ENCODE measurements around the gene AGFG1. TPM values are rescaled to one million over a fixed set of nuclear protein-coding genes. Genes with fewer than 3 reads are reported as not detected.

AGFG1 gene, protein sequence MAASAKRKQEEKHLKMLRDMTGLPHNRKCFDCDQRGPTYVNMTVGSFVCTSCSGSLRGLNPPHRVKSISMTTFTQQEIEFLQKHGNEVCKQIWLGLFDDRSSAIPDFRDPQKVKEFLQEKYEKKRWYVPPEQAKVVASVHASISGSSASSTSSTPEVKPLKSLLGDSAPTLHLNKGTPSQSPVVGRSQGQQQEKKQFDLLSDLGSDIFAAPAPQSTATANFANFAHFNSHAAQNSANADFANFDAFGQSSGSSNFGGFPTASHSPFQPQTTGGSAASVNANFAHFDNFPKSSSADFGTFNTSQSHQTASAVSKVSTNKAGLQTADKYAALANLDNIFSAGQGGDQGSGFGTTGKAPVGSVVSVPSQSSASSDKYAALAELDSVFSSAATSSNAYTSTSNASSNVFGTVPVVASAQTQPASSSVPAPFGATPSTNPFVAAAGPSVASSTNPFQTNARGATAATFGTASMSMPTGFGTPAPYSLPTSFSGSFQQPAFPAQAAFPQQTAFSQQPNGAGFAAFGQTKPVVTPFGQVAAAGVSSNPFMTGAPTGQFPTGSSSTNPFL
- total RNA-seq, result 57.8 TPM
- long read RNA-seq, full-length matches to known transcripts, result 13 of 38 reads
- long read RNA-seq, partial matches to known transcripts, result 0 of 38 reads
- long read RNA-seq, other reads (novel, unspliced or antisense), result 25 of 38 reads

DNA sequence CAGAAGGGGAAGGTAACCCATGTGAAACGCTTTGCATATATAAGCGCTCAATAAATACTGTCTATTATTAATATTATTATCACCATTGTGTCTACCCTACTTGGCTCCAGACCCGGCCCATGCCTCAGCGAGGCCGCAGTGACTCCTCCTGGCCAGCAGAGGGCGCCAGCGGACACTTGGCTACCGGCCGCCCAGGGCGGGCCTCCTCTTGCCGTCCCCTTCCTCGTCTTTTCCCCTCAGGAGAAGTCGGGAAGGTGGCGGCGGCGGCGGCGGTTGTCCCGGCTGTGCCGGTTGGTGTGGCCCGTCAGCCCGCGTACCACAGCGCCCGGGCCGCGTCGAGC lies at the start of gene AGFG1:
AGFG1 (plus strand) TSS at position 233 of the 341 bp plus-strand sequence. CDS start 266 bp downstream, outside the sequence.
- peak; percentile 87 for ATAC-seq
- peak; percentile 94 for DNase-seq (ENCODE audit: missing footprints)
- intact Hi-C loops (cut with DNase I), result loop anchor here (2.0 to 5.0 kb wide), 2 partner anchors 65 to 295 kb away; no protein-coding TSS in a partner anchor

DNA sequence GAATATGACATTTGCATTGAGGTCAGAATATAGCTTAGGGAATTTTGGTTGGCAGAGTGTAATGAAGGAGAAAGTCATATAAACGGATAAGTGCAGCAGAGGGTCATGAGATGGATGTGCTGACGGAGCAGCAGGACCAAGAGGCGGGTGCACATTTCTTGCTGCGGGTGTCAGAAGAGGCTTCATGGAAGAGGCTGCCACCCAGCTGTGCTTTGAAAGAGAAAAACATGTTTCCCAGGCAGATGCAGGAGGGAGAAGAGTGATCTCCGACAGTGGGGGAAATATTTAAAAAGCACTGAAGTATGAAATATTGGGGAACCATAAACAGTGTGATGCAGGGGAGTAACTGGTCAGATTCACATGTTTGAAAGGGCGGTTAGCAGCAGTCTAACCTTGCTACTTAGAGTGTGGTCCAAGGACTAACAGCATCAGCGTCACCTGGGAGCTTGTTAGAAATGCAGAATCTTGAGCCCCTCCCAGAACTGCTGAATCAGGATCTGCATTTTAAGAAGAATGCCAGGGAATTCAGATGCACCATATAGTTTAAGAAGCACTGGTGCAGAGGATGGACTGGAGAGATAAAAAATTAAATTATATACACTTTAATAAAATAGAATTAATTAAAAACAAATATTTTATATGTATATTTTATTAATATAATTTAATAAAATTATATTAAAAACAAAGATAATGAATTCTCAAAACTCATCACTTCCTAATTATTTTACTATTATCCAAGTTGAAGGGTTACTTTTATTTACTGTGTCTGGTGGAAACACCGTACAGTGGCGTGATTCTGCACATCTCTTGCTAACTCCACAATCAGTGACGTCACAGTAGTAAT lies 48.1 kb upstream of the AGFG1 start:
- intact Hi-C loops (cut with DNase I), result no loop called here
- DNase-seq (ENCODE audit: missing footprints), result no peak
- ATAC-seq, result no peak

DNA sequence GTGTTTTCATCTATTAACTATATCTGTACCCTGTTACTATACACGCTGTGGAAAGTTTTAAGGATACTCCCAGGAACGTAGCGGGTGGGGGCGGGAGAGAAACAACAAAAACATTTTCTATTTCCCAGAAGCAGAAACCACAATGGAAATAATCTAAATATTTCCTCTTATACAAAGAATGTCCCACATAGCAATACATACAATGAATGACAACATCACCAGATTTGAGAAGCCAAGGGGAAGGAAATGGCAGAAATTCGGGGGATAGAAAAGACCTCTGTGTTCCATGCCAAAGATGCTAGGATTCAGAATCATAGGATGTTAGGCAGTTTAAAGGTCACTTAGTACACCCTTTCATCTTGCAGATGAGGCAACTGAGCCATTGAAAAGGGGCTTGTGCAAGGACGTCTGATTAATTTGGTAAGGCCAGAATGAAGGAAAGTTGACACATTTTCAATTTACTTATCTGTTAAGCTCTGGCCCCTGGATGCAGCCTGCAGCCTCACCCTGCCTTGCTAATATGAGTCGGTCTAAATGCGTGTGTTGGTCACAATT lies 43.1 kb upstream of the AGFG1 start:
- DNase-seq (ENCODE audit: missing footprints), result no peak
- no peak for ATAC-seq
- intact Hi-C loops (cut with DNase I), result no loop called here

DNA sequence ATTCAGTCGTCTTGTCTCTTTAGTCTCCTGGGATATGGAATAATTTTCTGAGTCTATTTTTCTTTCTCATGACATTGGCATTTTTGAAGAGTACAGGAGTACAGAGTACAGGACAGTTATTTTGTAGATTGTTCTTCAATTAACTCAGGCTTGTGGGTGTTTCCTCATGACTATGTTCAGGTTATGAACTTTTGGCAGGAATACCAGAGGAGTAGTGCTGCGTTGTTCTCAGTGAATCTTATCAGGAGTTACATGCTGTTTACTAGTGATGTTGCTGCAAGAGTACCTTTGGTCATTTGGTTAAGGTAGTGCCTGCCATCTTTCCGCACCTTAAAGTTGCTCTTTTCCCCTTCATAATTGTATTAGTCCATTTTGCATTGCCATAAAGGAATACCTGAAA lies 41.3 kb upstream of the AGFG1 start:
- DNase-seq (ENCODE audit: missing footprints) (no peak), ATAC-seq (no peak)
- intact Hi-C loops (cut with DNase I), result no loop called here

DNA sequence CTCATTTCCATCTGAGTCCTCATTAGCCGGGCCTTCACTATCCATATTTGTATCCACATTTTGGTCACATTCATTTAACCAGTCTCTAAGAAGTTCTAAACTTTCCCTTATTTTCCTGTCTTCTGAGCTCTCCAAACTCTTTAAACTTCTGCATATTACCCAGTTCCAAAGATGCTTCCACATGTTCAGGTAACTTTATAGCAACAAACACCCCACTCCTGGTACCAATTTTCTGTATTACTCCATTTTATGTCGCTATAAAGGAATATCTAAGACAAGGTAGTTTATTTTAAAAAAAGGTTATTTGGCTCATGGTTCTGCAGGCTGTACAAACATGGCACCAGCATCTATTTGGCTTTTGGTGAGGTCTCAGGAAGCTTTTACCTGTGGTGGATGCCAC lies 38.8 kb upstream of the AGFG1 start:
- intact Hi-C loops (cut with DNase I), result no loop called here

DNA sequence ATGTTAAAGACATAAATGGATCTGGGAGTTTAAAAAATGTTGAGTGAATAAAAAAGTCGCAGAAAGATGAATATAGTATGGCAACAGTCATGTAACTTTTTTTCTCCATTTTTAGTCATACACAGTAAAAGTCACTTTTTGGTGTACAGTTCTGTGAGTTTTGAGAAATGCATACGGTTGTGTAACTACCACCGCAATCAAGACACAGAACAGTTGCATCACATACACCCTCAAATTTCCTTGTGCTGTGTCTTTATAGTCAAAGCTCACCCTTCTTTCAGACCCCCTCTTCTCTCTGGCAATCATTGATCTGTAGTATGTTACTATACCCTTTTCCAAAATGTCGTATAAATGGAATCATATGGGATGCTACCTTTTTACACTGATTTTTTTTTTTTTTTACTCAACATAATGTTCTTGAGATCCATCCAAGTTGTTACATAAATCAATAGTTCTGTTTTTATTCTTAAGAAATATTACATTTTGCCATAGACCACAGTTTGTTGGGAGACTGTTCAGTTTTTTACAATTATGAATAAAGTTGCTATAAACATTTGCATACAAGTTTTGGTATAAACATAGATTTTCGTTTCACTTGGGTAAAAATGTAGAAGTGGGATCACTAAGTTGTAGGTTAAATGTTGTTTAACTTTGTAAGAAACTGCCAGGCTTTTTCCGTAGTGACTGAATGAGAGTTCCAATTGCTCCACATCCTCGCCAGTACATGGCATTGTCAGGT lies 35.4 kb upstream of the AGFG1 start:
- ATAC-seq (no peak), DNase-seq (ENCODE audit: missing footprints) (no peak)
- intact Hi-C loops (cut with DNase I), result no loop called here

More for the DNA sequence above, 38.8 kb upstream of the AGFG1 start:
- no peak for DNase-seq (ENCODE audit: missing footprints)
- no peak for ATAC-seq

DNA sequence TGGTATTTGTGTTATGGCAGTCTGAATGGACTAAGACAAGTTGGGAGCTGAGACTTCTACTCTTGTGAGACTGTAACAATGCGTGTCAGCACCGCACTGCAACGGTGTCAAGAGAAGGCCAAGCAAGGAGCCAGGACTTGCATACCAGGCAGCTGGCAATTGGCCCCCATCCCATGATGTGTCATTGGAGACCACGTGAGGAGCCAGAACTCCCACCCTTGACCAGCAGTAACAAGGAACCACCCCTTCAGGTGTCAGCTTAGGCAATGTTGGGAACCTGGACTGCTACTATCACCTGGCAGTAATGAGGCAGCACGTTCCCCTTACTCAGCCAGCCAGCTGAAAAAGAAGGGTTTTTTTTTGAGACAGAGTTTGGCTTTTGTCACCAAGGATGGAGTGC lies 32.7 kb upstream of the AGFG1 start:
- no peak for ATAC-seq
- intact Hi-C loops (cut with DNase I), result no loop called here
- DNase-seq (ENCODE audit: missing footprints), result no peak

DNA sequence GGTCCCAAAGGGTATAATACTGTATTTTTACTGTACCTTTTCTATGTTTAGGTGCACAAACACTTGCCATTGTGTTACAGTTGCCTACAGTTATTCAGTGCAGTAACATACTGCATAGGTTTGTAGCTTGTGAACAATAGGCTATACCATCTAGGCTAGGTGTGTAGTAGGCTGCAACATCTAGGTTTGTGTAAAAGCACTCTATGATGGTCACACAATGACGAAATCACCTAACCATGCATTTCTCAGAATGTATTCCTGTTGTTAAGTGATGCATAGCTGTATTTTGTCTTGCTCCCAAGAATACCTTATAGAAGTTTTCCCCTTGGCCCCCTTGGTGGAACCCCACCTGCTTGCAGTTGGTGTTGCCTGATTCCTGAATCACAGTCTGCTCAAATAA lies 29.3 kb upstream of the AGFG1 start:
- no peak for DNase-seq (ENCODE audit: missing footprints)
- intact Hi-C loops (cut with DNase I), result no loop called here
- no peak for ATAC-seq

DNA sequence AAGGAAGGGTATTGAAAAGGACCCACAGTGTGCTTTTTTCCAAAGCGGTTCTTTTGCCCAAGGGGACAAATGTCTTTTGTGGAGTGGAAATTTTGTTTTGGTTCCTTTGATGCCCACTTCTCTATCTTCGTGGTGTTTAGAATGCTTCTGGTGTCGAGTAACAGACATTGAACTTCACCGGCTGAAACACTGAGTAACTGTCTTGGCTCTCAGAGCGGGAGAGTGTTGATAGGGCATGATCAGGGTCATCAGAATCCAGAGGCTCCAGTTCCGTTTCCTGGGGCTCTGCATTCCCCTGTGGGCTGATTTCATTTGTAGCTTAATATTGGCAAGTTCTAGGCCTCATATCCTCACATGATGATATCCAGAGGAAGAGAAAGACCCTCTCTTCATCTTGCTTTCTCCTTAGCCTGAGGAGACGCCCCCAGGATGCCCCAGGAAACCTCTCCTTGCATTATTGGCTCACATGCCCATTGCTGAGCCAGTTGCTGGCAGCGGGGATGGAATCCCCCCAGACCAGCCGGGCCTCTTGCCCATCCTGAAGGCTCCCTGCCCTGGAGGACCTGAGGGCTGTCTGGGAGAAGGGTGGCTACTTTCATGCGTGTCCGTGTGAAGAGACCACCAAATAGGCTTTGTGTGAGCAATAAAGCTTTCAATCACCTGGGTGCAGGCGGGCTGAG lies 27.9 kb upstream of the AGFG1 start:
- ATAC-seq (no peak), DNase-seq (ENCODE audit: missing footprints) (no peak)
- intact Hi-C loops (cut with DNase I), result no loop called here

DNA sequence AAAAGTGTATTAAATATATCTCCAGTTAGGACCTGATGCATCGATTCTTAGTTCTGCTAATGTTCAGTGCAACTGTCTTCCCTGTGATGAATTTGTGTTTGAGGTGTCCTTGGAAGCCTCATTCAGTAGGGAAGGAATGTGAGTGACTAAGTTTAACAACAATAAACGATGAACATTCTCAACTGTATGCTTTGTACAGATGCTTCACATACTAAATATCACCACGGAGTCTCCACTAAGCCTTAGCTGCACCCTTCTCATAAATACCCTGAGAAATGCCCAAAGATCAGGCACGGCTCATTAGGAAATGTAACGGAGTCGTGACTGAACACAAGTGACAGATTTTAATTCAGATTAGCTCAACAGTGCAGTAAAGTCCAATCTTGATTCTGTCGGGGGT lies 24.4 kb upstream of the AGFG1 start:
- no peak for DNase-seq (ENCODE audit: missing footprints)
- no peak for ATAC-seq
- intact Hi-C loops (cut with DNase I), result no loop called here

DNA sequence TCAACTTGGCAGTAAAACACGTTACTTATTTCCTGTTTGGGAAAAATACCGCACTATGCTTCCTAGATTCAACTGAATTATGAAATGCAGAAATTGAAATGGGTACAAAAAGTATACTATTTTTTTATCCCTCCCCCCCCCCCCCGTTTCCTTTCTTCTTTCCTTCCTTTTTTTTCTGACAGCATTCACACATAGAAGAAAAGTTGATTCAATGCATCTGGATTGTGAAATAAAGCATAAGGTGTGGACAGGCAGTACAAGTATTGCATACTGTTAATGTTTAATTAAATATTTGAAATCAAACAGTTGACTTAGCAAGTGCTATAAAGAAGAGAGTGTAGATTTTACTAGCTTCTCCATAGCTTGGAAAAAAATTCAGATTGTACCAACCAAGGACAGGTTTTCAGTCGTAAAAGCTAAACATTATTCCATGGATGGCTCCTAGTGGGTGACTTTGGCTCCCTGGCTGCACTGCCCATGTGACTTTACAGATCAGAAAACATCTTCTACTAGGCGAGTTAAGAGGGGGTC lies 21.6 kb upstream of the AGFG1 start:
- ATAC-seq, result no peak
- intact Hi-C loops (cut with DNase I), result no loop called here
- no peak for DNase-seq (ENCODE audit: missing footprints)

DNA sequence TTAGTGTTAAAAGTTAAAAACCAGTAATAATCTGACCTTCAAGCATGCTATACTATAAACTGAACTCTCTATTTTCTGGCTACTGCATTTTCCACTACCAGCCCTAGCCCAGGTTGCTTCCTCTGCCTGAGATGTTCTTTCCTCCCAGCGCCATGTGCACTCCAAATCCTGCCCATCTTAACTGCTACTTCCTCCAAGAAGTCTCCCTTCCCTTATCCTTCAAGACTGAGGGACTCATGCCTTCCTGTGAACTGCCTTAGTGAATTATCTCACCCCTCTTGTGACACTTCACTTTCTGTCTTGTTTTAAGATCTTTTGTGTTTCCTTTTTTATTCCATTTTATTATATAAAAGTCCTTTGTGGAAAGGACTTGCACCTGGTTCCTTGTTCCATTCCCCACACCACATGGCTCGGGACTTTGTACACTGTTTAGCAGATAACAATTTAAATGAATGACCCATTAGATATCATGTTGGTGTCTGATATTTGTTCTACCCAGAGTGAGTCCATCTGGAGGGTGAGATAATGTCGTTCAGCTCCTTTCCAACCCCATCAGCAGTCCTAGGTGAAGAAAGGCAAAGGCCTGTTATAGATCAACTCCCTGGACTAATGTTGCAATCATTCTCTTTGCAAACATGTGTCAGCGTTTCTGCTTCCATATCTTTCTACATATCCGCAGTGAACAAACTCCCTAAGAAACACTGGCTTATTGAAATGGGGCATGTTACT lies 20.9 kb upstream of the AGFG1 start:
- ATAC-seq (peak; percentile 95), DNase-seq (ENCODE audit: missing footprints) (no peak)
- intact Hi-C loops (cut with DNase I), result no loop called here

DNA sequence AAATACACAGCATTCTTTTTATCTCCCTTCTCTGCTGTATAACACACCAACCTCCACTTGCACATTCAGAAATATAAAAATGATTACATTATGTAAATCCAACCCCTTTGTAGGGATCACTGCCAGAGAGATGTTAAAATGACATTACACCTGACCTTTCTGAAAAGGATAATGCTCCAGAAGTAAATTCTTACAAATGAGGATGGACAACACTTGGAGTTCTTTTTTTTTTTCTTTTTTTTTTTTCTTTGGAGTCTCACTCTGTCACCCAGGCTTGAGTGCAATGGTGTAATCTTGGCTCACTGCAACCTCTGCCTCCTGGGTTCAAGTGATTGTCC lies 20.3 kb upstream of the AGFG1 start:
- ATAC-seq, result peak; percentile 38
- no peak for DNase-seq (ENCODE audit: missing footprints)
- intact Hi-C loops (cut with DNase I), result no loop called here

DNA sequence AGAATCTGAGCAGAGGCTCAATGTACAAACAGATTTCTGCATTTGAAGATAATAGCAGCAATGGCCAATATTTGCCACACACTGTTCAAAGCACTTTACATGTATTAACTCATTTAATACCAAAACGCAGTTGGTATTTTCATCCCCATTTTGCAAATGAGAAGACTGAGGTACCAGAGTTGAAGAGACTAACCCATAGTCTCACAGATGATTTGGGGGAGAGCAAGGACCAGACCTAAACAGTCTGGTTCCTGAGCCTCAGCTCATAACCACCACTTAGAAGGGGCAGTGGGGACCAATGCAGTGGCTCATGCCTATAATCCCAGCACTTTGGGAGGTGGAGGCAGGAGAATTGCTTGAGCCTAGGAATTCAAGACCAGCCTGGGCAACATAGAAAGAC lies 18.1 kb upstream of the AGFG1 start:
- DNase-seq (ENCODE audit: missing footprints) (no peak), ATAC-seq (no peak)
- intact Hi-C loops (cut with DNase I), result no loop called here

DNA sequence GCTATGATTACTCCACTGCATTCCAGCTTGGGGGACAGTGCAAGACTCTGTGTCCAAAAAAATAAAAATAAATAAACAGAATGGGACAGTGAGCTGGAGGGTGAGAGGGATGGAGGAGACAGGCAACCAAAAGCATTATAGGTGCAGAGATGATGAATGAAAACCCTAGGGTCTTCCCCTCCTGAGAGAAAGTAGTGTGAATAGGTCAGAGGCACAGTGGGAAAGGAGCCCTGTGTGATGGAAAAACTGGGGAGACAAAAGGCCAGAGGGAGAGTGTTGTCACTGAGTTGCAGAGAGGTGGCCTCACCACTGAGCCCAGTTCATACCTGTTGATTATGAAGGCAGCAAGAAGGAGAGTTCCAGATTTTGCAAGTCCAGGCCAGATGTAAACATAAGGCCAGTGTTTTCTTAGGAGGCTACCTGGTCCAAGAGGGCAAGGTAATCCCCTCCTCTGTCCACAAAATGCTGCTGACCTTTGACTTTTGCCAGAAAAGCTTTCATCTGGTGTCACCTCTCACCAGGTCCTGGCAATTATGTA lies 17.6 kb upstream of the AGFG1 start:
- intact Hi-C loops (cut with DNase I), result no loop called here
- no peak for DNase-seq (ENCODE audit: missing footprints)
- ATAC-seq, result no peak

DNA sequence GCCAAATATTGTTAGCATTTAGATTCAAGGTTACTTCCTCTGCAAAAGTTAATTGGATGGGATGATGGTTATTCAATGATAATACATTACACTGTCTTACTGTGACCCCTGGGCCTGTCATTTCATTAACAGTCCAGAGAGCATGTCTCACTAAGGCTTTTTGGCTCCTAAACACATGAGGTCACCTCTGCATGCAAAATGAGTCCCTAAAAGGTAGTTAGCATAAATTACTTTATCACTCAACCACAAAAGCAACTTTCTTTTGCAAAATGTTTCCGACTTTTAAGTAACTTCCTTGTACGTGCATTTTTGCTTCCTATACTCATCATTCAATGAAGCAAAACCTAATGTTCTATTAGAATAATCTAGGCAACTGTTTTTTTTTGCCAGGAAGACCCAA lies 16.8 kb upstream of the AGFG1 start:
- intact Hi-C loops (cut with DNase I), result no loop called here
- DNase-seq (ENCODE audit: missing footprints) (no peak), ATAC-seq (no peak)

DNA sequence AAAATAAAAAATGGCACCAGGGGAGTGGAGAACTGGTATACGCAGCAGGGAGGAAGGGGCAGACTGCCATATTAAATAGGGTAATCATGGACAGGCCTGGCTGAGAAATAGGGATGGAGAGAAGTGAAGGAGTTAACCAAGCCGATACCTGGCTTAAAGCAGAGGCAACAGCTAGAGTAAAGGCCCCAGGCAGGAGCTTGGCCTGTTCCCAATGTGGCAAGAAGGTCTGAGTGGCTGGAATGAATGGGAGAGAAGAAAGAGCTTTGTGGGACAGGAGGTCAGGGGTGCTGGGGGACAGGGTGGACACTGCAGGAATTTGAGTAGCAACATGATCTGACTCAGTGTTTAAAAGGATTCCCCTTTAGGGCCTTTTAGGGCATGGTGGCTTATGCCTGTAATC lies 15.9 kb upstream of the AGFG1 start:
- no peak for DNase-seq (ENCODE audit: missing footprints)
- no peak for ATAC-seq
- intact Hi-C loops (cut with DNase I), result no loop called here

Data from Right ventricle myocardium inferior (tissue), 1 donor.